ENCODE data around the gene FASTK. TPM values are rescaled to one million over a fixed set of nuclear protein-coding genes. Genes with fewer than 3 reads are reported as not detected.
A peak's percentile ranks its signal among the peaks of the same experiment; 100 is the strongest.
"Not testable (repeated sequence)": the region's sequence is repeated elsewhere in the genome, so short reads cannot be mapped to it uniquely, and the experiment has no call there.

FASTK gene
- total RNA-seq, 4 donors from 2014 or later = 121 to 241 (median 144) TPM

- H3K36me3 ChIP-seq; intact Hi-C loops (cut with DNase I; ENCODE audit: low total_unique reads): not testable (repeated sequence)
- 17 to 54% methylated on average over 5 to 16 of the region's 16 CpGs for WGBS, 2 donors (ENCODE audit: low coverage in 1 of 2)
Measured at GRCh38 chr7:151027728-151028130, 52.9 kb downstream of the FASTK start.

GRCh38 chr7:151026771-151027727 lies 53.6 kb downstream of the FASTK start:
- intact Hi-C loops (cut with DNase I; ENCODE audit: low total_unique reads); H3K36me3 ChIP-seq; H3K27me3 ChIP-seq; H3K9me3 ChIP-seq; in situ Hi-C loops (cut with MboI; ENCODE audit: low pct_ligation_motif_present in 1 of 4, low pct_unique_long_range_greater_than_20kb in 1 of 4, low sequenced_read_pairs in 3 of 4); DNase-seq: not testable (repeated sequence)
- Histone ChIP-seq H3K4me3 (peak overlapping the region in 1 of 4 donors; percentile 86), H3K27ac (peak overlapping the region in 2 of 4 donors; percentile 87 to 89), H3K4me1 (peaks cover 0 to 19% (median 13%) of the 10 kb centered on the region in 4 donors)
- WGBS, 2 donors (ENCODE audit: low coverage in 1 of 2) = 34 to 52% methylated on average over 7 to 19 of the region's 19 CpGs

More at GRCh38 chr7:151027728-151028130, 52.9 kb downstream of the FASTK start:
- H3K9me3 ChIP-seq; H3K27me3 ChIP-seq; DNase-seq; in situ Hi-C loops (cut with MboI; ENCODE audit: low pct_ligation_motif_present in 1 of 4, low pct_unique_long_range_greater_than_20kb in 1 of 4, low sequenced_read_pairs in 3 of 4): not testable (repeated sequence)
- H3K27ac ChIP-seq = peak overlapping the region; percentile 76 to 93 (median 88)
- H3K4me3 ChIP-seq = peak overlapping the region; percentile 21 to 86 (median 59)
- peaks cover 0 to 19% (median 13%) of the 10 kb centered on the region in 4 donors for H3K4me1 ChIP-seq
- peak; percentile 3 for TF ChIP-seq POLR2A (IDR thresholded peaks at IDR 0.05)

Other genes with a start within 250 kb of the FASTK start
- 100 to 1,000 TPM; 143 to 687 (median 427) TPM for gene AOC1, start 228.3 kb downstream of the FASTK start, total RNA-seq
- 10 to 100 TPM in 3 of 4 donors, 1 to 10 TPM in 1; 9.5 to 39.0 (median 19.3) TPM for gene KCNH2, start 102.5 kb downstream of the FASTK start, total RNA-seq
- 10 to 100 TPM in 2 of 4 donors, 1 to 10 TPM in 2; 2.5 to 34.2 (median 7.0) TPM for gene NOS3, start 89.8 kb downstream of the FASTK start, total RNA-seq
- 1 to 10 TPM in 1 of 4 donors, not detected in 3; 1.1 TPM for gene ATG9B, start 56.3 kb downstream of the FASTK start, total RNA-seq
- 10 to 100 TPM; 33.3 to 76.4 (median 51.4) TPM for gene ABCB8, start 52.4 kb downstream of the FASTK start, total RNA-seq
- 1 to 10 TPM; 2.6 to 4.3 (median 3.1) TPM for gene ASIC3, start 32.3 kb downstream of the FASTK start, total RNA-seq
- gene CDK5, start 22.9 kb downstream of the FASTK start, total RNA-seq = 10 to 100 TPM in 3 of 4 donors, 1 to 10 TPM in 1; 1.1 to 33.8 (median 10.7) TPM
- gene SLC4A2, start 21.2 kb downstream of the FASTK start, total RNA-seq = 100 to 1,000 TPM in 2 of 4 donors, 10 to 100 TPM in 2; 61.7 to 464 (median 83.2) TPM
- gene TMUB1, start 2.7 kb upstream of the FASTK start, total RNA-seq = 100 to 1,000 TPM in 1 of 4 donors, 10 to 100 TPM in 3; 67.5 to 105 (median 85.9) TPM
- gene AGAP3, start 5.7 kb upstream of the FASTK start, total RNA-seq = 10 to 100 TPM; 54.9 to 74.4 (median 63.8) TPM
- not detected for gene GBX1, start 86.9 kb upstream of the FASTK start, total RNA-seq
- not detected for gene ASB10, start 106.4 kb upstream of the FASTK start, total RNA-seq
- not detected for gene H2BK1, start 129.7 kb upstream of the FASTK start, total RNA-seq
- gene ABCF2, start 146.4 kb upstream of the FASTK start, total RNA-seq = 10 to 100 TPM in 3 of 4 donors, 1 to 10 TPM in 1; 10.0 to 30.8 (median 27.8) TPM
- gene CHPF2, start 151.7 kb upstream of the FASTK start, total RNA-seq = 100 to 1,000 TPM in 1 of 4 donors, 10 to 100 TPM in 3; 48.4 to 104 (median 50.9) TPM
- 10 to 100 TPM in 2 of 4 donors, 1 to 10 TPM in 2; 6.6 to 19.1 (median 9.9) TPM for gene SMARCD3, start 167.9 kb upstream of the FASTK start, total RNA-seq